K562 (cell line): ENCODE results near the gene BATF. TPM values are rescaled to one million over a fixed set of nuclear protein-coding genes. Genes with fewer than 3 reads are reported as not detected.
A peak's percentile ranks its signal among the peaks of the same experiment; 100 is the strongest.

Experiments used
- ATAC-seq: fragments of 200-7000 bp; cut with Tn5 transposase; 3 replicates; pipeline ENCODE4 v1.9.1; 2020; ENCODE audit warnings: moderate library complexity
- BruUV-seq: library from RNA; stranded (reverse); fragments of 400-500 nt; replicated peaks from 2 replicates; lab custom pipeline; 2021; lab: Mats Ljungman, UMichigan
- CTCF ChIA-PET: fragments of 300-600 bp; formaldehyde crosslinking; extraction: SDS; loops from one replicate; lab custom pipeline; 2021; ENCODE audit warnings: low intra/inter-chr PET ratio; lab: Yijun Ruan, JAX
- POLR2A ChIA-PET: fragments of 300-600, 350-650 bp; sonication (Branson Sonifier 250); formaldehyde crosslinking; extraction: SDS; loops from one replicate; lab custom pipeline; 2021; ENCODE audit warnings: antibody characterized with exemption, inconsistent platforms; lab: Yijun Ruan, JAX
- DNase-seq, 4 experiments: peaks; one replicate each; pipeline versions ENCODE4 v3.0.0 to v3.0.0-alpha.2; 2011 to 2018; ENCODE audit warnings: low spot score in 3 of 4, mixed read lengths in 3 of 4; ENCODE audit errors: extremely low read depth in 1 of 4
- FAIRE-seq: peaks from 2 replicates; lab custom pipeline; 2011; peaks lifted over from hg19 to GRCh38; lab: Jason Lieb, UNC
- H2AFZ ChIP-seq: 2 replicates; pipeline ENCODE4 v1.6.0; 2011; ENCODE audit warnings: low read depth, low read length, control low read depth, inconsistent platforms
- H3K27ac ChIP-seq: fragments of 200-600 bp; 3 replicates; pipeline ENCODE4 v1.8.0; 2011; ENCODE audit warnings: low read depth, mild to moderate bottlenecking, control low read depth, inconsistent platforms, low read length, moderate library complexity, mixed read lengths; ENCODE audit errors: extremely low read depth
- H3K27me3 ChIP-seq, 2 experiments: fragments of 300-600 bp in 1 of 2; 2 replicates in 1 of 2; 3 replicates in 1 of 2; pipeline versions ENCODE4 v1.6.0 to v1.8.0; 2011; ENCODE audit warnings: inconsistent platforms in 2 of 2, low read length in 2 of 2, mild to moderate bottlenecking in 1 of 2, mixed read lengths in 1 of 2, moderate library complexity in 1 of 2; ENCODE audit not compliant: control insufficient read depth in 2 of 2, insufficient read depth in 2 of 2
- H3K36me3 ChIP-seq: fragments of 300-600 bp; 3 replicates; pipeline ENCODE4 v1.8.0; 2011; ENCODE audit warnings: mild to moderate bottlenecking, low read length, inconsistent platforms; ENCODE audit not compliant: control insufficient read depth, insufficient read depth
- H3K4me1 ChIP-seq, 2 experiments: fragments of 200-600 bp in 1 of 2; replicated peaks in 1 of 2; 2 replicates in 1 of 2; 3 replicates in 1 of 2; pipeline versions ENCODE4 v1.5.1 to v1.8.0; 2011; ENCODE audit warnings: inconsistent platforms in 2 of 2, low read length in 2 of 2, mild to moderate bottlenecking in 1 of 2, mixed read lengths in 1 of 2, moderate library complexity in 1 of 2; ENCODE audit not compliant: control insufficient read depth in 2 of 2, insufficient read depth in 2 of 2
- H3K4me2 ChIP-seq: 2 replicates; pipeline ENCODE4 v1.6.1; 2011; ENCODE audit warnings: low read length, control low read depth, inconsistent platforms, mixed read lengths; ENCODE audit not compliant: insufficient read depth
- H3K4me3 ChIP-seq: fragments of 200-600 bp; sonication (generic), shearing (Covaris generic); 2 replicates; pipeline ENCODE4 v1.5.1; 2016; ENCODE audit warnings: control low read depth, inconsistent platforms
- H3K79me2 ChIP-seq: fragments of 200-600 bp; 3 replicates; pipeline ENCODE4 v1.8.0; 2011; ENCODE audit warnings: low read length, inconsistent platforms; ENCODE audit not compliant: control insufficient read depth, insufficient read depth
- H3K9ac ChIP-seq, 2 experiments: 2 replicates each; pipeline versions ENCODE4 v1.6.0 to v1.6.1; 2011; ENCODE audit warnings: low read depth in 2 of 2, low read length in 2 of 2, control low read depth in 1 of 2, inconsistent platforms in 1 of 2, mild to moderate bottlenecking in 1 of 2, mixed read lengths in 1 of 2; ENCODE audit not compliant: insufficient read depth in 1 of 2
- H3K9me1 ChIP-seq: one replicate; pipeline ENCODE4 v1.6.0; 2011; ENCODE audit warnings: inconsistent platforms, mild to moderate bottlenecking, low read length, moderate library complexity; ENCODE audit not compliant: control insufficient read depth, insufficient read depth
- H3K9me3 ChIP-seq: replicated peaks from 2 replicates; pipeline ENCODE4 v1.5.1; 2011; ENCODE audit warnings: low read depth, low read length, inconsistent platforms; ENCODE audit not compliant: control insufficient read depth, insufficient read depth
- H4K20me1 ChIP-seq: replicated peaks from 2 replicates; pipeline ENCODE4 v1.6.1; 2011; ENCODE audit warnings: low read length, inconsistent platforms, mixed read lengths; ENCODE audit not compliant: control insufficient read depth, insufficient read depth
- CEBPB ChIP-seq: fragments of 450-650 bp; IDR thresholded peaks from 2 replicates; pipeline ENCODE4 v1.6.1; 2016; ENCODE audit warnings: missing genetic modification characterization, missing compliant biosample characterization
- DACH1 ChIP-seq: fragments of 450-650 bp; IDR thresholded peaks from 2 replicates; pipeline ENCODE4 v1.6.1; 2018; ENCODE audit not compliant: partially characterized antibody
- DNMT1 ChIP-seq: fragments of 450-650 bp; IDR thresholded peaks from 2 replicates; pipeline ENCODE4 v1.6.1; 2016; ENCODE audit warnings: antibody characterized with exemption, mild to moderate bottlenecking
- KAT2B ChIP-seq: IDR thresholded peaks from one replicate; pipeline ENCODE4 v1.6.1; 2012; ENCODE audit warnings: low read depth, mild to moderate bottlenecking, control low read depth, inconsistent platforms, low read length, moderate library complexity
- MYNN ChIP-seq, 2 experiments: sonication (generic); formaldehyde crosslinking in 1 of 2; IDR thresholded peaks; 2 replicates each; pipeline versions ENCODE4 v1.5.0 to v1.6.1; 2016 to 2020; ENCODE audit warnings: antibody characterized with exemption in 1 of 2, missing genetic modification reagents in 1 of 2
- POLR2B ChIP-seq: fragments of 450-650 bp; IDR thresholded peaks from 2 replicates; pipeline ENCODE4 v1.6.1; 2018; ENCODE audit warnings: low read depth; ENCODE audit not compliant: partially characterized antibody
- SPI1 ChIP-seq: IDR thresholded peaks from 2 replicates; pipeline ENCODE4 v1.6.1; 2011; ENCODE audit warnings: low read depth, low read length, control low read depth, borderline replicate concordance
- ZNF146 ChIP-seq: IDR thresholded peaks from one replicate; pipeline ENCODE4 v1.6.1; 2018; ENCODE audit warnings: missing compliant biosample characterization; ENCODE audit not compliant: unreplicated experiment
- ZNF263 ChIP-seq: sonication (generic); formaldehyde crosslinking; IDR thresholded peaks from 2 replicates; pipeline ENCODE4 v1.8.0; 2022; ENCODE audit warnings: mild to moderate bottlenecking, missing genetic modification reagents, borderline replicate concordance
- WGBS: fragments of 100-300 bp; shearing (Covaris generic); methylation state at CpG from one replicate; pipeline ENCODE4 v1.1.6; 2016; ENCODE audit warnings: low coverage, mixed read lengths; ENCODE audit not compliant: insufficient coverage; ENCODE audit errors: missing lambda C conversion rate; 5-methylcytosine and 5-hydroxymethylcytosine counted together
- in situ Hi-C: fragments of 300-500 bp; cut with MboI; formaldehyde crosslinking; loops from 4 replicates; pipeline ENCODE4 v1.15.0; 2018; ENCODE audit warnings: inconsistent platforms, mixed read lengths
- intact Hi-C: fragments of 100-400 bp; cut with micrococcal nuclease; formaldehyde crosslinking; loops from 2 replicates; pipeline ENCODE4 v1.14.2; 2022
- polyA plus RNA-seq, 8 experiments: library from polyadenylated mRNA; depleted of rRNA in 4 of 8; stranded (reverse) in 5 of 8; unstranded in 3 of 8; fragments of >200 nt; fragmentation: Nextera tagmentation in 2 of 8; fragmentation: Illumina TruSeq in 1 of 8; extraction: Ambion mirVana in 2 of 8; extraction: Trizol in 1 of 8; gene quantifications; 2 replicates each; pipeline versions ENCODE4 v1.2.1 to v1.2.3, GENCODE V29; 2011 to 2014; ENCODE audit warnings: inconsistent platforms in 1 of 8, missing spikeins in 1 of 8
- total RNA-seq, 7 experiments: library from RNA; depleted of rRNA in 6 of 7; stranded (reverse); fragments of >200 nt in 6 of 7; fragmentation: Illumina TruSeq in 2 of 7; extraction: Trizol in 2 of 7; gene quantifications; 2 replicates each; pipeline versions ENCODE4 v1.2.1 to v1.2.3, GENCODE V29; 2011 to 2021; ENCODE audit warnings: low replicate concordance in 1 of 7
- TF ChIP-seq, protein P1 (sequence below): fragments of 250-450 bp; sonication (Bioruptor Pico); IDR thresholded peaks from 2 replicates; pipeline ENCODE4 v1.8.0; 2021; ENCODE audit warnings: moderate library complexity, mild to moderate bottlenecking, inconsistent platforms
- TF ChIP-seq, protein P2 (sequence below), 2 experiments: IDR thresholded peaks in 1 of 2; conservative IDR thresholded peaks in 1 of 2; 2 replicates each; pipeline ENCODE4 v1.6.1; 2016; ENCODE audit warnings: low read depth in 2 of 2, mild to moderate bottlenecking in 1 of 2, missing compliant biosample characterization in 1 of 2, missing genetic modification characterization in 1 of 2, moderate library complexity in 1 of 2

The BATF gene
- total and polyA plus RNA-seq, 9 of the 15 experiments (the other 6 are each of a cell fraction or from before 2014, with no cell fraction given) = 0.13 to 2.1 (median 0.55) TPM; not detected in 2

GRCh38 chr14:75559045-75559444 is 36.8 kb downstream of the BATF start:
- H4K20me1 ChIP-seq = no peaks in the 10 kb centered on the region; the same call in 1 of the 2 replicates
- H2AFZ ChIP-seq = no peak overlapping the region
- no TSS peak for BruUV-seq
- WGBS = 7% methylated on average over 5 of the region's 6 CpGs
- POLR2A ChIA-PET = no interaction called here
- H3K27ac ChIP-seq = no peak overlapping the region
- no peak overlapping the region for H3K4me3 ChIP-seq
- H3K9me3 ChIP-seq = no peaks in the 10 kb centered on the region
- H3K9me1 ChIP-seq = no peaks in the 10 kb centered on the region
- in situ Hi-C loops (no loop called here), intact Hi-C loops (no loop called here)
- no peak overlapping the region for H3K9ac ChIP-seq
- no peaks in the 10 kb centered on the region for H3K79me2 ChIP-seq
- CTCF ChIA-PET = interaction anchor here (2.7 kb wide), 1 partner anchor 252 kb away, joined by 17 read pairs; no protein-coding TSS in a partner anchor
- no peak for ATAC-seq
- H3K4me1 ChIP-seq = no peaks in the 10 kb centered on the region; a peak in 1 of 5 replicates
- H3K36me3 ChIP-seq = no peaks in the 10 kb centered on the region
- FAIRE-seq = no peak
- H3K27me3 ChIP-seq = peaks cover 0 to 4% of the 10 kb centered on the region in 2 experiments; a peak in 2 of 5 replicates
- no peak overlapping the region for H3K4me2 ChIP-seq
- TF ChIP-seq POLR2B (no peak), ZNF263 (CRISPR knock-in tag) (peak; percentile 79)
- no peak for DNase-seq

- H3K4me3 ChIP-seq = no peak overlapping the region
- H3K27ac ChIP-seq = no peak overlapping the region
- no peaks in the 10 kb centered on the region for H3K9me3 ChIP-seq
- FAIRE-seq = no peak
- CTCF ChIA-PET = interaction anchor here (2.7 kb wide), 1 partner anchor 252 kb away, joined by 17 read pairs; no protein-coding TSS in a partner anchor
- intact Hi-C loops (loop anchor here (2.0 kb wide), 2 partner anchors 41 to 253 kb away; no protein-coding TSS in a partner anchor), in situ Hi-C loops (loop anchor here (10.0 kb wide), 1 partner anchor 255 kb away; no protein-coding TSS in a partner anchor)
- WGBS = 6% methylated on average over 4 of the region's 6 CpGs
- H3K27me3 ChIP-seq = peaks cover 0 to 7% of the 10 kb centered on the region in 2 experiments; a peak in 2 of 5 replicates
- DNase-seq = no peak
- H3K9ac ChIP-seq = no peak overlapping the region
- ATAC-seq = no peak
- POLR2A ChIA-PET = no interaction called here
- H3K4me1 ChIP-seq = no peaks in the 10 kb centered on the region; a peak in 1 of 5 replicates
- H3K36me3 ChIP-seq = no peaks in the 10 kb centered on the region
- no TSS peak for BruUV-seq
- H2AFZ ChIP-seq = no peak overlapping the region
- no peaks in the 10 kb centered on the region; the same call in 1 of the 2 replicates for H4K20me1 ChIP-seq
- no peak overlapping the region for H3K4me2 ChIP-seq
- H3K79me2 ChIP-seq = no peaks in the 10 kb centered on the region
- H3K9me1 ChIP-seq = no peaks in the 10 kb centered on the region
- TF ChIP-seq DNMT1 = no peak
- no peak for TF ChIP-seq KAT2B
- TF ChIP-seq SPI1 = no peak
- no peak for TF ChIP-seq MYNN (IDR thresholded peaks at IDR 0.05)
- TF ChIP-seq MYNN (CRISPR knock-in tag; IDR thresholded peaks at IDR 0.05) = no peak
- TF ChIP-seq CEBPB (tag) = 0 out of 2 replicates have a peak, but pooled peaks have one; percentile 20
- no peak for TF ChIP-seq ZNF146 (CRISPR knock-in tag)
- TF ChIP-seq, protein P1, sequence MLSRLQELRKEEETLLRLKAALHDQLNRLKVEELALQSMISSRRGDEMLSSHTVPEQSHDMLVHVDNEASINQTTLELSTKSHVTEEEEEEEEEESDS (CRISPR knock-in tag) = no peak
- no peak for TF ChIP-seq DACH1
- TF ChIP-seq, protein P2, sequence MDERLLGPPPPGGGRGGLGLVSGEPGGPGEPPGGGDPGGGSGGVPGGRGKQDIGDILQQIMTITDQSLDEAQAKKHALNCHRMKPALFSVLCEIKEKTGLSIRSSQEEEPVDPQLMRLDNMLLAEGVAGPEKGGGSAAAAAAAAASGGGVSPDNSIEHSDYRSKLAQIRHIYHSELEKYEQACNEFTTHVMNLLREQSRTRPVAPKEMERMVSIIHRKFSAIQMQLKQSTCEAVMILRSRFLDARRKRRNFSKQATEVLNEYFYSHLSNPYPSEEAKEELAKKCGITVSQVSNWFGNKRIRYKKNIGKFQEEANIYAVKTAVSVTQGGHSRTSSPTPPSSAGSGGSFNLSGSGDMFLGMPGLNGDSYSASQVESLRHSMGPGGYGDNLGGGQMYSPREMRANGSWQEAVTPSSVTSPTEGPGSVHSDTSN (CRISPR knock-in tag; IDR thresholded peaks at IDR 0.05; ENCODE audit: low read depth) = no peak
- TF ChIP-seq, protein P2 (tag; conservative IDR thresholded peaks at IDR 0.05; ENCODE audit: low read depth) = 0 out of 2 replicates have a peak, but pooled peaks have one; percentile 14
These were observed 37.4 kb downstream of the BATF start for GRCh38 chr14:75559451-75560222.
